Measurements from ENCODE around the gene ASB18.

- TF ChIP-seq, protein P1, sequence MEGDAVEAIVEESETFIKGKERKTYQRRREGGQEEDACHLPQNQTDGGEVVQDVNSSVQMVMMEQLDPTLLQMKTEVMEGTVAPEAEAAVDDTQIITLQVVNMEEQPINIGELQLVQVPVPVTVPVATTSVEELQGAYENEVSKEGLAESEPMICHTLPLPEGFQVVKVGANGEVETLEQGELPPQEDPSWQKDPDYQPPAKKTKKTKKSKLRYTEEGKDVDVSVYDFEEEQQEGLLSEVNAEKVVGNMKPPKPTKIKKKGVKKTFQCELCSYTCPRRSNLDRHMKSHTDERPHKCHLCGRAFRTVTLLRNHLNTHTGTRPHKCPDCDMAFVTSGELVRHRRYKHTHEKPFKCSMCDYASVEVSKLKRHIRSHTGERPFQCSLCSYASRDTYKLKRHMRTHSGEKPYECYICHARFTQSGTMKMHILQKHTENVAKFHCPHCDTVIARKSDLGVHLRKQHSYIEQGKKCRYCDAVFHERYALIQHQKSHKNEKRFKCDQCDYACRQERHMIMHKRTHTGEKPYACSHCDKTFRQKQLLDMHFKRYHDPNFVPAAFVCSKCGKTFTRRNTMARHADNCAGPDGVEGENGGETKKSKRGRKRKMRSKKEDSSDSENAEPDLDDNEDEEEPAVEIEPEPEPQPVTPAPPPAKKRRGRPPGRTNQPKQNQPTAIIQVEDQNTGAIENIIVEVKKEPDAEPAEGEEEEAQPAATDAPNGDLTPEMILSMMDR (conservative IDR thresholded peaks at IDR 0.05; ENCODE audit: low read length) = no peak
- no peak for TF ChIP-seq EZH2phosphoT487 (IDR thresholded peaks at IDR 0.05; ENCODE audit: borderline replicate concordance)
These were observed 2.8 kb downstream of the ASB18 start for GRCh38 chr2:236261452-236261851.

Measured in Loucy (cell line).